ENCODE results near the gene MAP7. TPM values are rescaled to one million over a fixed set of nuclear protein-coding genes. Genes with fewer than 3 reads are reported as not detected.
"Not testable (repeated sequence)": the region's sequence is repeated elsewhere in the genome, so short reads cannot be mapped to it uniquely, and the experiment has no call there.

Gene MAP7
- total RNA-seq, 2 donors from 2014 or later = 35.1 to 45.2 TPM

DNA sequence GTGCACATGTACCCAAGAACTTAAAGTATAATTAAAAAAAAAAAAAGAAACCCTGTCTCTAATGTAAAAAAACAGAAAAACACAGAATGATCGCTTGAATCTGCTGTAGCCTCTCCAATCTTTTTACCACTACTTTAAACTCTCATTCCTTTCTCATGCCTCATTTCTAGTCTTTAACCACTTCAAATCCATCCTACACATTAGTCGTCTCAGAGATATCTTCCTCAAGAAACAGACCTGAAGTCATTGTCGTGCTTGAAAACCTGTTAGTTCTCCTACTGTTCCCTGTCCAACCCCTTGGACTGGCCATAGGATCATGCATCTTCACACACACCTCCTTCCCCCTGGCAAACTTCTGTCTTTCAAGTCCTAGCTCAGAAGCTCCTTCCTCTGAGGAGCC is 148.5 kb downstream of the MAP7 start:
- TF ChIP-seq POLR2A (IDR thresholded peaks at IDR 0.05) (no peak), POLR2AphosphoS5 (IDR thresholded peaks at IDR 0.05) (no peak)
- TF ChIP-seq, protein P1, sequence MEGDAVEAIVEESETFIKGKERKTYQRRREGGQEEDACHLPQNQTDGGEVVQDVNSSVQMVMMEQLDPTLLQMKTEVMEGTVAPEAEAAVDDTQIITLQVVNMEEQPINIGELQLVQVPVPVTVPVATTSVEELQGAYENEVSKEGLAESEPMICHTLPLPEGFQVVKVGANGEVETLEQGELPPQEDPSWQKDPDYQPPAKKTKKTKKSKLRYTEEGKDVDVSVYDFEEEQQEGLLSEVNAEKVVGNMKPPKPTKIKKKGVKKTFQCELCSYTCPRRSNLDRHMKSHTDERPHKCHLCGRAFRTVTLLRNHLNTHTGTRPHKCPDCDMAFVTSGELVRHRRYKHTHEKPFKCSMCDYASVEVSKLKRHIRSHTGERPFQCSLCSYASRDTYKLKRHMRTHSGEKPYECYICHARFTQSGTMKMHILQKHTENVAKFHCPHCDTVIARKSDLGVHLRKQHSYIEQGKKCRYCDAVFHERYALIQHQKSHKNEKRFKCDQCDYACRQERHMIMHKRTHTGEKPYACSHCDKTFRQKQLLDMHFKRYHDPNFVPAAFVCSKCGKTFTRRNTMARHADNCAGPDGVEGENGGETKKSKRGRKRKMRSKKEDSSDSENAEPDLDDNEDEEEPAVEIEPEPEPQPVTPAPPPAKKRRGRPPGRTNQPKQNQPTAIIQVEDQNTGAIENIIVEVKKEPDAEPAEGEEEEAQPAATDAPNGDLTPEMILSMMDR (IDR thresholded peaks at IDR 0.05) = no peak
- intact Hi-C loops (cut with DNase I) = no loop called here

DNA sequence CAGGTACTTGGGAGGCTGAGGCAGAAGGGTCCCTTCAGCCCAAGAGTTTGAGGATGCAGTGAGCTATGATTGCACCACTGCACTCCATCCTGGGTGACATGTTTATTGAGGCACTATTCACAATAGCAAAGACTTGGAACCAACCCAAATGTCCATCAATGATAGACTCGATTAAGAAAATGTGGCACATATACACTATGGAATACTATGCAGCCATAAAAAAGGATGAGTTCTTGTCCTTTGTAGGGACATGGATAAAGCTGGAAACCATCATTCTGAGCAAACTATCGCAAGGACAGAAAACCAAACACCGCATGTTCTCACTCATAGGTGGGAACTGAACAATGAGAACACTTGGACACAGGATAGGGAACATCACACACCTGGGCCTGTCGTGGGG is 149.0 kb downstream of the MAP7 start:
- intact Hi-C loops (cut with DNase I); H3K27ac ChIP-seq; H3K27me3 ChIP-seq (replicated peaks; ENCODE audit: insufficient read depth); H3K36me3 ChIP-seq; DNase-seq (ENCODE audit: low spot score); H3K4me1 ChIP-seq (replicated peaks); H3K4me3 ChIP-seq; H3K9me3 ChIP-seq: not testable (repeated sequence)
- 94% methylated on average over 4 of the region's 4 CpGs for WGBS

More for the DNA sequence above, 148.5 kb downstream of the MAP7 start:
- DNase-seq (ENCODE audit: low spot score) = no peak
- no peaks in the 10 kb centered on the region for H3K27me3 ChIP-seq (replicated peaks; ENCODE audit: insufficient read depth)
- no peaks in the 10 kb centered on the region for H3K9me3 ChIP-seq
- H3K4me3 ChIP-seq = no peak overlapping the region
- no peaks in the 10 kb centered on the region for H3K4me1 ChIP-seq (replicated peaks)
- H3K27ac ChIP-seq = no peak overlapping the region
- 92% methylated on average over 3 of the region's 3 CpGs for WGBS
- H3K36me3 ChIP-seq = no peaks in the 10 kb centered on the region

DNA sequence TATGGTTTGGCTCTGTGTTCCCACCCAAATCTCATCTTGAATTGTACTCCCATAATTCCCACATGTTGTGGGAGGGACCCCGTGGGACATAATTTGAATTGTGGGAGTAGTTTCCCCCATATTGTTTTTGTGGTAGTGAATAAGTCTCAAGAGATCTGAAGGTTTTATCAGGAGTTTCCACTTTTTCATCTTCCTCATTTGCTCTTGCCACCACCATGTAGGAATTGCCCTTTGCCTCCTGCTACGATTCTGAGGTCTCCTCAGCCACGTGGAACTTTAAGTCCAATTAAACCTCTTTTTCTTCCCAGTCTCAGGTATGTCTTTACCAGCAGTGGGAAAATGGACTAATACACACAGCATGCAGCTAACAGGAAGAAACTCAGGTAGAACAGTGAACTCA is 151.8 kb downstream of the MAP7 start:
- intact Hi-C loops (cut with DNase I) = no loop called here
- Histone ChIP-seq H3K27me3 (replicated peaks; ENCODE audit: insufficient read depth) (no peaks in the 10 kb centered on the region), H3K4me3 (no peak overlapping the region), H3K27ac (no peak overlapping the region), H3K36me3 (no peaks in the 10 kb centered on the region), H3K4me1 (replicated peaks) (no peaks in the 10 kb centered on the region), H3K9me3 (no peaks in the 10 kb centered on the region)
- TF ChIP-seq POLR2A (IDR thresholded peaks at IDR 0.05) (no peak), POLR2AphosphoS5 (IDR thresholded peaks at IDR 0.05) (no peak)
- TF ChIP-seq, protein P1 (IDR thresholded peaks at IDR 0.05) = no peak
- no peak for DNase-seq (ENCODE audit: low spot score)
- WGBS = 80% methylated on average over 3 of the region's 3 CpGs

DNA sequence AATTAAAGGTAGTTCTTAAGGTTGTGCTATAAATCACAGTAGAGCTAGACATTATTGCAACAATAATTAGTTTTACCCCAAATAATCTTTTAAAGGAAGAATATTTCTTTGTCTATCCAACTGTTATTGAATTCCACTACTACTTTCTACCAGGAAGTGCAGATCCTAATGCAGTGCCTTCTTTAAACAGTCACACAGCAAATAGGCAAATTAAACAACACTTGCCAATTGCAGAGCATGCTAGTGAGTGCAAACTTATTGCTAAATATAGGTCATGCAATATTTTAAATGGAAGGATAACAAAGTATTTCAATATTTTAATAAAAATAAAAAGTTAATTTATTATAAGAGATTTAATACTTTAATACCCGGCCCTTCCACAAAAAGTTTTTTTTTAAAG is 153.3 kb downstream of the MAP7 start:
- DNase-seq (ENCODE audit: low spot score) = no peak
- no peaks in the 10 kb centered on the region for H3K4me1 ChIP-seq (replicated peaks)
- no peaks in the 10 kb centered on the region for H3K27me3 ChIP-seq (replicated peaks; ENCODE audit: insufficient read depth)
- 98% methylated on average over 1 of the region's 1 CpG for WGBS
- H3K9me3 ChIP-seq = no peaks in the 10 kb centered on the region
- H3K27ac ChIP-seq = no peak overlapping the region
- intact Hi-C loops (cut with DNase I) = no loop called here
- H3K4me3 ChIP-seq = no peak overlapping the region
- no peak for TF ChIP-seq POLR2A (IDR thresholded peaks at IDR 0.05)
- no peak for TF ChIP-seq POLR2AphosphoS5 (IDR thresholded peaks at IDR 0.05)
- TF ChIP-seq, protein P1 (IDR thresholded peaks at IDR 0.05) = no peak
- no peaks in the 10 kb centered on the region for H3K36me3 ChIP-seq

DNA sequence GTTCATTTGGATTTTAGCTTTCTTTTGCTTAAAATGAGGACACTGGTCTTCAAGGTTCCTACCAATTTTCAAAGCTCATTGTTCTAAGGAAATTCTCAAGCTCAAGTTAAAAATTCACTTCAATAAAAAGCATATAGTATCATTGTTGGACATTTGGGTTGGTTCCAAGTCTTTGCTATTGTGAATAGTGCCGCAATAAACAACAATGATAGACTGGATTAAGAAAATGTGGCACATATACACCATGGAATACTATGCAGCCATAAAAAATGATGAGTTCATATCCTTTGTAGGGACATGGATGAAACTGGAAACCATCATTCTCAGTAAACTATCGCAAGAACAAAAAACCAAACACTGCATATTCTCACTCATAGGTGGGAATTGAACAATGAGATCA is 159.3 kb downstream of the MAP7 start:
- H3K36me3 ChIP-seq = not testable (repeated sequence)

DNA sequence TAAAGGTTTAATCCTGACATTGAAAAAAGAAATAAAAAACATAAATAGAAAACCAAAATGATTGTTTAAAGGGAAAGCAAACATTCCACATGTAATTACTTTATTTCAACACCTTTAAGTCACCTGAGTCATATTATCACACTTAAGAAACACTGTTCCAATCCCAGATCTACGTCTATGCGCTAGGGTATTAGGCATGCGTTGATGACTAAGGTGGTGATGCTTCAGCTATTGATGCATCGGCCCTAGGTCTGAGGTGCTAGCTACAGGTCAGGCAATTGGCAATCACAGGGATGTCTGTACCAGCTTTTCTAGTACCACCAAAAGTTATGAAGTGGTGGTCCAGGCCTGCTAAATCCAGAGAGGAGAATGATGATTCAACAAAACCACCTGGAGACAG is 162.9 kb downstream of the MAP7 start:
- no peaks in the 10 kb centered on the region for H3K27me3 ChIP-seq (replicated peaks; ENCODE audit: insufficient read depth)
- no peak overlapping the region for H3K27ac ChIP-seq
- intact Hi-C loops (cut with DNase I) = no loop called here
- no peaks in the 10 kb centered on the region for H3K36me3 ChIP-seq
- no peak for DNase-seq (ENCODE audit: low spot score)
- 97% methylated on average over 4 of the region's 4 CpGs for WGBS
- no peaks in the 10 kb centered on the region for H3K9me3 ChIP-seq
- H3K4me1 ChIP-seq (replicated peaks) = no peaks in the 10 kb centered on the region
- no peak overlapping the region for H3K4me3 ChIP-seq
- TF ChIP-seq, protein P1 (IDR thresholded peaks at IDR 0.05) = no peak
- TF ChIP-seq POLR2AphosphoS5 (IDR thresholded peaks at IDR 0.05) (no peak), POLR2A (IDR thresholded peaks at IDR 0.05) (no peak)

More for the DNA sequence above, 159.3 kb downstream of the MAP7 start:
- H3K27me3 ChIP-seq (replicated peaks; ENCODE audit: insufficient read depth); DNase-seq (ENCODE audit: low spot score); H3K9me3 ChIP-seq; H3K27ac ChIP-seq; H3K4me3 ChIP-seq; intact Hi-C loops (cut with DNase I); H3K4me1 ChIP-seq (replicated peaks): not testable (repeated sequence)
- WGBS = 83% methylated on average over 2 of the region's 2 CpGs
